GM12878 (cell line): ENCODE results near the gene SORBS1.

Experiments used
- CREB1 ChIP-seq: IDR thresholded peaks from 2 replicates; pipeline ENCODE4 v1.6.1; 2012; ENCODE audit warnings: low read depth, mild to moderate bottlenecking, inconsistent platforms
- EZH2 ChIP-seq: IDR thresholded peaks from 2 replicates; pipeline ENCODE4 v1.6.1; 2012; ENCODE audit warnings: low read depth, mild to moderate bottlenecking, control low read depth, inconsistent platforms, low read length, borderline replicate concordance; ENCODE audit not compliant: control insufficient read depth
- IKZF1 ChIP-seq: fragments of 450-650 bp; conservative IDR thresholded peaks from 2 replicates; pipeline ENCODE4 v1.6.1; 2017; ENCODE audit warnings: antibody characterized with exemption, mild to moderate bottlenecking
- MEF2B ChIP-seq: fragments of 450-650 bp; IDR thresholded peaks from 2 replicates; pipeline ENCODE4 v1.6.1; 2018; ENCODE audit warnings: mild to moderate bottlenecking, moderate library complexity; ENCODE audit not compliant: partially characterized antibody, poor library complexity, severe bottlenecking
- MXI1 ChIP-seq: fragments of 150-350 bp; IDR thresholded peaks from 2 replicates; pipeline ENCODE4 v1.6.1; 2011; ENCODE audit warnings: low read depth, mild to moderate bottlenecking, inconsistent platforms, low read length, improper control_type of control experiment
- MYC ChIP-seq: IDR thresholded peaks from 2 replicates; pipeline ENCODE4 v1.6.1; 2011; ENCODE audit warnings: mild to moderate bottlenecking, low read length, moderate library complexity, inconsistent platforms; ENCODE audit not compliant: insufficient read depth, insufficient replicate concordance, insufficient read length, severe bottlenecking
- PKNOX1 ChIP-seq: fragments of 450-650 bp; IDR thresholded peaks from 2 replicates; pipeline ENCODE4 v1.6.1; 2016; ENCODE audit warnings: mild to moderate bottlenecking
- POLR2A ChIP-seq: IDR thresholded peaks from 2 replicates; pipeline ENCODE4 v1.6.1; 2011; ENCODE audit warnings: low read depth, mild to moderate bottlenecking, low read length
- POLR2AphosphoS5 ChIP-seq: IDR thresholded peaks from 2 replicates; pipeline ENCODE4 v1.6.1; 2011; ENCODE audit warnings: mild to moderate bottlenecking, low read length, inconsistent platforms
- SMC3 ChIP-seq: IDR thresholded peaks from 2 replicates; pipeline ENCODE4 v1.6.1; 2011; ENCODE audit warnings: low read length, improper control_type of control experiment, borderline replicate concordance
- TAF1 ChIP-seq: IDR thresholded peaks from 2 replicates; pipeline ENCODE4 v1.6.1; 2011; ENCODE audit warnings: mild to moderate bottlenecking, low read depth, low read length, borderline replicate concordance
- USF2 ChIP-seq: IDR thresholded peaks from 2 replicates; pipeline ENCODE4 v1.6.1; 2011; ENCODE audit warnings: low read depth, low read length, improper control_type of control experiment, borderline replicate concordance
- ZBTB33 ChIP-seq: fragments of 450-650 bp; IDR thresholded peaks from 2 replicates; pipeline ENCODE4 v1.6.1; 2017; ENCODE audit warnings: mild to moderate bottlenecking
- ZNF274 ChIP-seq: IDR thresholded peaks from one replicate; pipeline ENCODE4 v1.8.0; 2011; ENCODE audit not compliant: insufficient read length, insufficient read depth

- TF ChIP-seq EZH2 (no peak), CREB1 (no peak), MXI1 (no peak), SMC3 (no peak), USF2 (no peak), POLR2A (no peak), ZBTB33 (no peak), IKZF1 (no peak), POLR2AphosphoS5 (no peak), PKNOX1 (no peak), TAF1 (no peak), MYC (no peak), ZNF274 (no peak), MEF2B (no peak)
Observed at GRCh38 chr10:95475827-95476468, 85.2 kb downstream of the SORBS1 start.
